GM12873 (cell line): ENCODE measurements around the gene RTN1.

Experiments used
- CTCF ChIP-seq: IDR thresholded peaks from 2 replicates; pipeline ENCODE4 v1.5.1; 2012; ENCODE audit warnings: low read depth, mild to moderate bottlenecking, moderate library complexity, low read length, control low read depth; ENCODE audit not compliant: insufficient read depth; ENCODE audit errors: missing control alignments

Gene RTN1

DNA sequence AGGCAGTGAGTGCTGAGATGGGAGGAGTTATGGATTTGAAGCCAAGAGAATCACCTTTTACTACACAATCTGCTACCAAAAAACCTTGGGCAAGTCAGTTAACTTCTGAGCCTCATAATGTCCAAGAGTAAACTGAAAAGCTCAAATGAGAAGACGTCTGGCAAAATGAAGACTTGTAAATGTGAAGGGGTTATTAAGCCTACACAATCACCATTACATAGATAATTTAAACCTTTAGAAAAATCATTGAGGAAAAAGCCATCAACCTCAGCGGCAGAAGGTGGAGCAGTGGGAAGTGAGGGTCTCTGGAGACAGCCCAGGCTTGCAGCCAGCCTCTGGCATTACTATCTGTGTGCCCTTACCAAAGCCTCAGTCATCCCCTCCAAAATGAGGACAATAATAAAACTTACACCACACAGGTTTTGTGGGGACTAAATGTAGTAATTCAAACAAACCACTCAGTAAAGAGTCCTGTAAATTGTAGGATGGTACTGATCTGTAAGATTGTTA lies 243.5 kb downstream of the RTN1 start:
- no peak for TF ChIP-seq CTCF

GRCh38 chr14:59622631-59623030 lies 247.9 kb downstream of the RTN1 start:
- TF ChIP-seq CTCF = no peak

GRCh38 chr14:59619061-59619460 lies 251.5 kb downstream of the RTN1 start:
- TF ChIP-seq CTCF = no peak

DNA sequence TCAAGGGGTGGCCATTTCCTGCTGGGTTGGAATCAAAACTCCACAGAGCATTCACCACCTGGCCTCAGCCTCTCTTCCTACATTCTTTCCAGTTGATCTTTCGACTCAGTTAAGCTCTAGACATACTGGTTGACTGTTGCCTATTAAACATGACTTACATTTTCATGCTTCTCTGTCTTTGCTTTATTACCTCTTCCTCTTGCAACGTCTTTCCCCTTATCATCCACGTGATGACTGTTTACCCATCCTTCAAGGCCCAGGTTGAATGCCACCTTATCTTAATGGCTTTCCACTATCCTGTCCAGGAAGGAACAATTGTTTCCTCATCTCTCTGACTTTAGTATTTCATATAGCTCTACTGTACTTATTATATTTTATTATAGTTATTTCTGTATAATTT lies 269.5 kb downstream of the RTN1 start:
- no peak for TF ChIP-seq CTCF

DNA sequence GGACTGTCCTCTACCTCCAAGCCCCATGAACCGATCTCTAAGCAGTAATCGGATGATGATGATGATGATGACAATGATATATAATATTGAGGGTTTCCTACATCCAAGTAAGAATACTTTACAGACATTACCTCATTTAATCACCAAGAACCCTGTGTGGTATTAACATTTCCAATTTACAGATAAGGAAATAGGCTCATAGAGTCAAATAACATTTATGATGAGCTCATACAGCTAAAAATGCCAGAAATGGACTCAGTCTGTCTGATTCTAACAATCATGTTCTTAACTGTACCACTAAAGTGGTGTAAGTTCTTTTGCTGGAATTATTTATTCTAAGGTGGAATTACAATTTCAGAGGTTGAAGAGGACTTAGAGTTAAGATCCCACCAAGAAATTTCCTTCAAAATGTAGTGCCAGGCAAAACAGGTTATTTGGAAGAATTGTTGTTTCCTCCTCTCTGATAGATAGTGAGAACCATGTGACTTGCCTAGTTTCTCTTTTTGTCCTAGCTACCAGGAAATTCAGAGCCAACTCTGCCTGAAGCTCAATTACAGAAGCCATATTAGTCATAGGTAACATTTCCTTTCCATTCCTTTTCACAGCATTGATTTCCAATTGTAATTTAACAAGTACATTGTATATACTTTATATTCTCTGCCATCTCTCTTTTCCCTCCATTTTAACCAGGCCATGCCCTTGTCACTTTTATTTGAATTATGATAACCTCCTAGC lies 270.2 kb downstream of the RTN1 start:
- no peak for TF ChIP-seq CTCF

DNA sequence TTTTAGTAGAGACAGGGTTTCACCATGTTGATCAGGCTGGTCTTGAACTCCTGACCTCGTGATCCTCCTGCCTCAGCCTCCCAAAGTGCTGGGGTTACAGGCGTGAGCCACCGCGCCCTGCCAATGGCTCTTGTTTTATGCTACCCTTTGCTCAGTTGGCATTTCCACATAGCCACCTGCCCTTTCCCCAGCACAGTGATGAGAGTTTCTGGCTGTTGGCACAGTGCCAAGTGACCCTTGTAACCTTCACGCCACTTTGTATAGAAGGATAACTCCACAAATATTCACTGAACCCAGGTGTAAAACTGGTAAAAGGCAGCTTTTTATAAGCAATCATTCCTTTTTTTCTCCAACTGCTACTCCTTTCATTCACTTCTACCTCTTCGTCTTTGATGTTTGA lies 275.5 kb downstream of the RTN1 start:
- no peak for TF ChIP-seq CTCF

DNA sequence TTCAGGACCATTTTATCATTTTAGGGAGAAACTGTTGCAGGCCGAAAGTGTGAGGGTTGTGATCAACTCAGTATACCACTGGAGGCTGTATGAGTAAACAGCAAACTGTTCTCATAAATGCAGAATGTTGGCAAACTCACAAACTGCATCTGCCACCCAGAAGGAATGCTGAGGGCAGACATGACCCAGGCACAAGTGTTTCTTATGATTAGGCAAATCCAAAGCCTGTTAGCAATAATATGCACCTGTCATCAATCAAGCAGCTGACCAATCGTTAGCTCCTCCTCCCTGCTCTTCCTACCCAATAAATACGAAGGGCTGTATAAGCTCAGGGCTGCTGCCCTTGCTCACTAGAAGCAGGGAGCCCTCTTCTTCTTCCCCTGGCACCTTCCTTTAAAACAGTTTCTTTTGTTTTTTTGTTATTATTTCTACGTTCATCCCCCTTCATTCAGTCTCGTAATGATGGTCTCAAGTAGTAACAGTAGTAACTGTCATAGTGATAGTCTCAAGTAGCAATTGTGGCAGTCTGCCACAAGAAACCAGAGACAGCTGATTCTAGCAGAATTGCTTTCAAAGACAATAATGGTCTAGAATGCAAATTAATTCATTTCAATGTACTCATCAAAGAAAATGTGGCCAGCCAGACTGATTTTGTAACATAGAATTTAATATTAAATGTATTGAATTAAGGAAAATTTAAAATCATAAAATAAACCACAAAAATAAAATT lies 278.8 kb downstream of the RTN1 start:
- no peak for TF ChIP-seq CTCF
